H9 (cell line): Measurements from ENCODE around the gene TAOK3. TPM values are rescaled to one million over a fixed set of nuclear protein-coding genes. Genes with fewer than 3 reads are reported as not detected.
A peak's percentile ranks its signal among the peaks of the same experiment; 100 is the strongest.

Experiments used
- DNase-seq: peaks from one replicate; pipeline ENCODE4 v3.0.0-alpha.2; 2017
- H2AFZ ChIP-seq: one replicate; pipeline ENCODE4 v1.6.1; 2013; ENCODE audit warnings: mild to moderate bottlenecking, low read length, control low read depth, moderate library complexity
- H2AK5ac ChIP-seq: 2 replicates; pipeline ENCODE4 v1.6.1; 2013; ENCODE audit warnings: low read length, control low read depth, mixed read lengths; ENCODE audit not compliant: insufficient read length
- H2BK120ac ChIP-seq: one replicate; pipeline ENCODE4 v1.6.1; 2013; ENCODE audit warnings: low read depth, mild to moderate bottlenecking, low read length, control low read depth, inconsistent platforms; ENCODE audit not compliant: poor library complexity, severe bottlenecking
- H2BK12ac ChIP-seq: 2 replicates; pipeline ENCODE4 v1.6.1; 2013; ENCODE audit warnings: low read length, control low read depth, mixed read lengths, low read depth; ENCODE audit not compliant: insufficient read length
- H2BK15ac ChIP-seq: 2 replicates; pipeline ENCODE4 v1.6.1; 2013; ENCODE audit warnings: low read depth, low read length, control low read depth
- H2BK20ac ChIP-seq: one replicate; pipeline ENCODE4 v1.6.1; 2013; ENCODE audit warnings: low read depth, mild to moderate bottlenecking, low read length, control low read depth, inconsistent platforms; ENCODE audit not compliant: poor library complexity, severe bottlenecking
- H2BK5ac ChIP-seq: 2 replicates; pipeline ENCODE4 v1.6.1; 2013; ENCODE audit warnings: low read length, control low read depth, mixed read lengths; ENCODE audit not compliant: insufficient read length
- H3K14ac ChIP-seq: 2 replicates; pipeline ENCODE4 v1.6.1; 2013; ENCODE audit warnings: low read length, control low read depth; ENCODE audit not compliant: insufficient read depth
- H3K18ac ChIP-seq: 2 replicates; pipeline ENCODE4 v1.6.1; 2013; ENCODE audit warnings: low read depth, mild to moderate bottlenecking, mixed read lengths, low read length, control low read depth; ENCODE audit not compliant: insufficient read length
- H3K23ac ChIP-seq: 2 replicates; pipeline ENCODE4 v1.6.1; 2013; ENCODE audit warnings: low read length, control low read depth, mixed read lengths, low read depth; ENCODE audit not compliant: insufficient read length
- H3K23me2 ChIP-seq: 2 replicates; pipeline ENCODE4 v1.6.1; 2013; ENCODE audit warnings: low read depth, mild to moderate bottlenecking, mixed read lengths, low read length, control low read depth; ENCODE audit not compliant: insufficient read length, poor library complexity, severe bottlenecking
- H3K27ac ChIP-seq: 2 replicates; pipeline ENCODE4 v1.5.1; 2013; ENCODE audit warnings: low read length, control low read depth, mixed read lengths, low read depth; ENCODE audit not compliant: insufficient read length
- H3K27me3 ChIP-seq: 2 replicates; pipeline ENCODE4 v1.6.1; 2013; ENCODE audit warnings: low read length, control low read depth, inconsistent platforms; ENCODE audit not compliant: insufficient read depth
- H3K4ac ChIP-seq: 2 replicates; pipeline ENCODE4 v1.6.1; 2013; ENCODE audit warnings: low read depth, mild to moderate bottlenecking, control low read depth, inconsistent platforms, low read length, moderate library complexity
- H3K4me1 ChIP-seq: 2 replicates; pipeline ENCODE4 v1.6.1; 2013; ENCODE audit warnings: low read length, control low read depth, inconsistent platforms; ENCODE audit not compliant: insufficient read depth
- H3K4me2 ChIP-seq: 2 replicates; pipeline ENCODE4 v1.6.1; 2013; ENCODE audit warnings: low read length, control low read depth, mixed read lengths; ENCODE audit not compliant: insufficient read length, insufficient read depth
- H3K56ac ChIP-seq: 2 replicates; pipeline ENCODE4 v1.6.1; 2013; ENCODE audit warnings: low read depth, mild to moderate bottlenecking, mixed read lengths, low read length, control low read depth; ENCODE audit not compliant: insufficient read length
- H3K79me1 ChIP-seq: 2 replicates; pipeline ENCODE4 v1.6.1; 2013; ENCODE audit warnings: low read depth, mild to moderate bottlenecking, moderate library complexity, low read length, control low read depth, inconsistent platforms; ENCODE audit not compliant: insufficient read depth, poor library complexity, severe bottlenecking
- H3K79me2 ChIP-seq: 2 replicates; pipeline ENCODE4 v1.6.1; 2013; ENCODE audit warnings: low read length, control low read depth, inconsistent platforms; ENCODE audit not compliant: insufficient read depth
- H3K9ac ChIP-seq: 2 replicates; pipeline ENCODE4 v1.6.1; 2013; ENCODE audit warnings: low read length, control low read depth, mixed read lengths; ENCODE audit not compliant: insufficient read length; ENCODE audit errors: extremely low read depth
- H3K9me3 ChIP-seq: one replicate; pipeline ENCODE4 v1.6.1; 2013; ENCODE audit warnings: low read depth, low read length, inconsistent platforms; ENCODE audit not compliant: control insufficient read depth
- H3T11ph ChIP-seq: one replicate; pipeline ENCODE4 v1.6.1; 2013; ENCODE audit warnings: mild to moderate bottlenecking, low read length, control low read depth, inconsistent platforms
- H4K20me1 ChIP-seq: one replicate; pipeline ENCODE4 v1.6.1; 2013; ENCODE audit not compliant: control insufficient read depth, insufficient read length, insufficient read depth
- H4K5ac ChIP-seq: 2 replicates; pipeline ENCODE4 v1.6.1; 2013; ENCODE audit warnings: low read depth, mild to moderate bottlenecking, mixed read lengths, low read length, control low read depth; ENCODE audit not compliant: insufficient read length
- H4K8ac ChIP-seq: replicated peaks from 2 replicates; pipeline ENCODE4 v1.6.1; 2013; ENCODE audit warnings: low read length, control low read depth, mixed read lengths, low read depth; ENCODE audit not compliant: insufficient read length
- H4K91ac ChIP-seq: 2 replicates; pipeline ENCODE4 v1.6.1; 2013; ENCODE audit warnings: low read depth, mild to moderate bottlenecking, moderate library complexity, mixed read lengths, low read length, control low read depth; ENCODE audit not compliant: insufficient read length
- H3K27ac Mint-ChIP-seq, 3 experiments: 2 replicates in 2 of 3; 3 replicates in 1 of 3; pipeline ENCODE4 v1.8.0; 2020 to 2021; ENCODE audit warnings: mixed read lengths in 3 of 3, mild to moderate bottlenecking in 1 of 3, moderate library complexity in 1 of 3
- H3K27me3 Mint-ChIP-seq: 2 replicates; pipeline ENCODE4 v1.8.0; 2021; ENCODE audit warnings: low read depth, mild to moderate bottlenecking, moderate library complexity, mixed read lengths
- H3K36me3 Mint-ChIP-seq, 3 experiments: 2 replicates in 2 of 3; 3 replicates in 1 of 3; pipeline ENCODE4 v1.8.0; 2020 to 2021; ENCODE audit warnings: low read depth in 3 of 3, mixed read lengths in 3 of 3; ENCODE audit not compliant: insufficient read depth in 1 of 3
- H3K4me1 Mint-ChIP-seq, 2 experiments: 2 replicates each; pipeline ENCODE4 v1.8.0; 2020; ENCODE audit warnings: mixed read lengths in 2 of 2
- H3K4me3 Mint-ChIP-seq, 2 experiments: 2 replicates in 1 of 2; 3 replicates in 1 of 2; pipeline ENCODE4 v1.8.0; 2020 to 2021; ENCODE audit warnings: mild to moderate bottlenecking in 2 of 2, mixed read lengths in 2 of 2, moderate library complexity in 1 of 2
- H3K9me3 Mint-ChIP-seq, 2 experiments: 2 replicates in 1 of 2; 3 replicates in 1 of 2; pipeline ENCODE4 v1.8.0; 2020; ENCODE audit warnings: mild to moderate bottlenecking in 2 of 2, mixed read lengths in 2 of 2, moderate library complexity in 1 of 2
- WGBS: extraction: QIAGEN DNeasy Blood & Tissue Kit; methylation state at CpG from one replicate; pipeline ENCODE4 v1.1.7; 2013; ENCODE audit warnings: missing lambda C conversion rate, low lambda C conversion rate, mixed read lengths; ENCODE audit not compliant: insufficient read length; ENCODE audit errors: extremely low coverage; 5-methylcytosine and 5-hydroxymethylcytosine counted together
- total RNA-seq: library from RNA; stranded (reverse); gene quantifications from 2 replicates; pipeline ENCODE4 v1.2.1, GENCODE V29; 2021
- TF ChIP-seq, protein P1 (sequence below): fragments of 200-600 bp; sonication (generic); conservative IDR thresholded peaks from 3 replicates; pipeline ENCODE4 v1.8.0; 2021; ENCODE audit warnings: antibody characterized with exemption, mild to moderate bottlenecking

Gene TAOK3
- total RNA-seq, 1 experiment from 2014 or later: 5.2 TPM

GRCh38 chr12:118377021-118377883 is 4.5 kb upstream of the TAOK3 start:
- Histone ChIP-seq H3K79me1 (peaks cover 10% of the 10 kb centered on the region), H3K4me1 (peaks cover 3% of the 10 kb centered on the region; the same call in 1 of the 2 replicates), H3K23ac (peak overlapping the region; percentile 34), H2AK5ac (no peak overlapping the region), H2BK12ac (no peak overlapping the region), H2AFZ (no peak overlapping the region), H3K14ac (no peak overlapping the region), H4K8ac (no peak overlapping the region), H3T11ph (no peak overlapping the region), H3K27ac (peak overlapping the region; percentile 41), H3K4me2 (peak overlapping the region; percentile 100), H3K9ac (peak overlapping the region; percentile 72), H2BK15ac (no peak overlapping the region), H2BK20ac (no peak overlapping the region), H3K9me3 (no peaks in the 10 kb centered on the region), H3K79me2 (peaks cover 8% of the 10 kb centered on the region; the same call in 1 of the 2 replicates), H4K5ac (no peak overlapping the region), H3K27me3 (no peaks in the 10 kb centered on the region), H2BK120ac (no peak overlapping the region), H4K91ac (no peak overlapping the region), H3K4ac (no peak overlapping the region), H3K18ac (no peak overlapping the region), H3K56ac (no peak overlapping the region), H2BK5ac (peak overlapping the region; percentile 8), H4K20me1 (no peaks in the 10 kb centered on the region), H3K23me2 (peaks cover 24% of the 10 kb centered on the region)
- peak; percentile 48 for DNase-seq
- peaks cover 8 to 25% (median 21%) of the 10 kb centered on the region in 3 experiments; a peak in 6 of 7 replicates for H3K36me3 Mint-ChIP-seq
- peaks cover 4% of the 10 kb centered on the region for H3K27me3 Mint-ChIP-seq
- H3K4me1 Mint-ChIP-seq: peaks cover 25 to 29% of the 10 kb centered on the region in 2 experiments
- peak overlapping the region; percentile 59 to 89 (median 88); a peak in 6 of 7 replicates for H3K27ac Mint-ChIP-seq
- WGBS: no CpG with 5 or more reads among the region's 22 CpGs
- TF ChIP-seq, protein P1, sequence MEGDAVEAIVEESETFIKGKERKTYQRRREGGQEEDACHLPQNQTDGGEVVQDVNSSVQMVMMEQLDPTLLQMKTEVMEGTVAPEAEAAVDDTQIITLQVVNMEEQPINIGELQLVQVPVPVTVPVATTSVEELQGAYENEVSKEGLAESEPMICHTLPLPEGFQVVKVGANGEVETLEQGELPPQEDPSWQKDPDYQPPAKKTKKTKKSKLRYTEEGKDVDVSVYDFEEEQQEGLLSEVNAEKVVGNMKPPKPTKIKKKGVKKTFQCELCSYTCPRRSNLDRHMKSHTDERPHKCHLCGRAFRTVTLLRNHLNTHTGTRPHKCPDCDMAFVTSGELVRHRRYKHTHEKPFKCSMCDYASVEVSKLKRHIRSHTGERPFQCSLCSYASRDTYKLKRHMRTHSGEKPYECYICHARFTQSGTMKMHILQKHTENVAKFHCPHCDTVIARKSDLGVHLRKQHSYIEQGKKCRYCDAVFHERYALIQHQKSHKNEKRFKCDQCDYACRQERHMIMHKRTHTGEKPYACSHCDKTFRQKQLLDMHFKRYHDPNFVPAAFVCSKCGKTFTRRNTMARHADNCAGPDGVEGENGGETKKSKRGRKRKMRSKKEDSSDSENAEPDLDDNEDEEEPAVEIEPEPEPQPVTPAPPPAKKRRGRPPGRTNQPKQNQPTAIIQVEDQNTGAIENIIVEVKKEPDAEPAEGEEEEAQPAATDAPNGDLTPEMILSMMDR: no peak
- no peaks in the 10 kb centered on the region for H3K9me3 Mint-ChIP-seq
- H3K4me3 Mint-ChIP-seq: peak overlapping the region; percentile 86 to 89
